MM.1S (cell line): ENCODE measurements around the gene IL1A.
A peak's percentile ranks its signal among the peaks of the same experiment; 100 is the strongest.

Source experiments
- DNase-seq: peaks from one replicate; pipeline ENCODE4 v3.0.0-alpha.2; 2015
- H2AFZ ChIP-seq: fragments of 300-600 bp; sonication (generic); 2 replicates; pipeline ENCODE4 v1.6.0; 2016; ENCODE audit warnings: antibody characterized with exemption, low read length
- H3F3A ChIP-seq: fragments of 300-600 bp; sonication (generic); 2 replicates; pipeline ENCODE4 v1.6.1; 2016; ENCODE audit warnings: mild to moderate bottlenecking, antibody characterized with exemption, low read length, moderate library complexity, mixed read lengths; ENCODE audit not compliant: insufficient read depth
- H3K27ac ChIP-seq: fragments of 300-600 bp; sonication (generic); 2 replicates; pipeline ENCODE4 v1.5.1; 2016; ENCODE audit warnings: mild to moderate bottlenecking, low read length
- H3K27me3 ChIP-seq: fragments of 300-600 bp; sonication (generic); replicated peaks from 2 replicates; pipeline ENCODE4 v1.6.0; 2016; ENCODE audit warnings: low read length; ENCODE audit not compliant: insufficient read depth
- H3K36me3 ChIP-seq: fragments of 300-600 bp; sonication (generic); replicated peaks from 2 replicates; pipeline ENCODE4 v1.6.1; 2016; ENCODE audit warnings: mild to moderate bottlenecking, low read length, mixed read lengths; ENCODE audit not compliant: insufficient read depth
- H3K4me1 ChIP-seq: fragments of 300-600 bp; sonication (generic); 2 replicates; pipeline ENCODE4 v1.6.1; 2016; ENCODE audit warnings: low read length, mixed read lengths
- H3K4me2 ChIP-seq: fragments of 300-600 bp; sonication (generic); 2 replicates; pipeline ENCODE4 v1.6.0; 2016; ENCODE audit warnings: low read depth, low read length
- H3K4me3 ChIP-seq: fragments of 300-600 bp; sonication (generic); 2 replicates; pipeline ENCODE4 v1.5.1; 2016; ENCODE audit warnings: low read length, mixed read lengths
- H3K79me2 ChIP-seq: fragments of 300-600 bp; sonication (generic); 2 replicates; pipeline ENCODE4 v1.6.1; 2016; ENCODE audit warnings: mixed run types, low read length, mixed read lengths
- H3K9ac ChIP-seq: fragments of 300-600 bp; sonication (generic); 2 replicates; pipeline ENCODE4 v1.6.1; 2016; ENCODE audit warnings: low read length, mixed read lengths
- H3K9me2 ChIP-seq: fragments of 300-600 bp; sonication (generic); replicated peaks from 2 replicates; pipeline ENCODE4 v1.6.1; 2016; ENCODE audit warnings: mild to moderate bottlenecking, low read length, mixed read lengths; ENCODE audit not compliant: insufficient read depth
- H3K9me3 ChIP-seq: fragments of 300-600 bp; sonication (generic); replicated peaks from 2 replicates; pipeline ENCODE4 v1.6.1; 2016; ENCODE audit warnings: mild to moderate bottlenecking, low read length, mixed read lengths; ENCODE audit not compliant: insufficient read depth
- H4K20me1 ChIP-seq: fragments of 300-600 bp; sonication (generic); 2 replicates; pipeline ENCODE4 v1.6.1; 2016; ENCODE audit warnings: mild to moderate bottlenecking, low read length, moderate library complexity, mixed read lengths; ENCODE audit not compliant: insufficient read depth
- EZH2 ChIP-seq: fragments of 300-600 bp; sonication (generic); optimal IDR thresholded peaks from 2 replicates; pipeline ENCODE3; 2017; ENCODE audit warnings: low read depth, mild to moderate bottlenecking, antibody characterized with exemption, low read length, mixed read lengths
- EZH2phosphoT487 ChIP-seq: fragments of 300-600 bp; sonication (generic); IDR thresholded peaks from 2 replicates; pipeline ENCODE4 v1.6.1; 2018; ENCODE audit warnings: antibody characterized with exemption, low read length
- TF ChIP-seq, protein P1 (sequence below): fragments of 300-600 bp; sonication (generic); IDR thresholded peaks from 2 replicates; pipeline ENCODE4 v1.5.1; 2016; ENCODE audit warnings: antibody characterized with exemption, low read length, mixed read lengths

IL1A gene

DNA sequence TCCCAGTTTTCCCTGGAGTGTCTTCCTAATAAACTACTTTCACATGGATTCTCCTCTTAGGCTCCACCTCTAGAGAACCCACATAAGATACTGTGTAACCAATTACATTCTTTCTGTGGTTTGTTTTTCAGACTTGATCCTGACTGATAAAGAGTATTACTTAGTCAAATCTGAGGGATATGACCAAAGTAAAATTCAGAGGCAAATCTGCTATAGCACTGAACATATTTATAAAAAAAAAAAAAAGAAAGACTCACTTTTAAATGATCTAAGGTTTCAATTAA is 33.8 kb downstream of the IL1A start:
- H4K20me1 ChIP-seq = no peaks in the 10 kb centered on the region
- no peak overlapping the region for H3K9ac ChIP-seq
- H3K4me2 ChIP-seq = no peak overlapping the region
- no peak overlapping the region for H2AFZ ChIP-seq
- H3K79me2 ChIP-seq = peaks cover 69% of the 10 kb centered on the region
- H3F3A ChIP-seq = peaks cover 3% of the 10 kb centered on the region; the same call in 1 of the 2 replicates
- no peaks in the 10 kb centered on the region for H3K4me1 ChIP-seq
- no peak for TF ChIP-seq EZH2
- no peak for TF ChIP-seq EZH2phosphoT487
- TF ChIP-seq, protein P1, sequence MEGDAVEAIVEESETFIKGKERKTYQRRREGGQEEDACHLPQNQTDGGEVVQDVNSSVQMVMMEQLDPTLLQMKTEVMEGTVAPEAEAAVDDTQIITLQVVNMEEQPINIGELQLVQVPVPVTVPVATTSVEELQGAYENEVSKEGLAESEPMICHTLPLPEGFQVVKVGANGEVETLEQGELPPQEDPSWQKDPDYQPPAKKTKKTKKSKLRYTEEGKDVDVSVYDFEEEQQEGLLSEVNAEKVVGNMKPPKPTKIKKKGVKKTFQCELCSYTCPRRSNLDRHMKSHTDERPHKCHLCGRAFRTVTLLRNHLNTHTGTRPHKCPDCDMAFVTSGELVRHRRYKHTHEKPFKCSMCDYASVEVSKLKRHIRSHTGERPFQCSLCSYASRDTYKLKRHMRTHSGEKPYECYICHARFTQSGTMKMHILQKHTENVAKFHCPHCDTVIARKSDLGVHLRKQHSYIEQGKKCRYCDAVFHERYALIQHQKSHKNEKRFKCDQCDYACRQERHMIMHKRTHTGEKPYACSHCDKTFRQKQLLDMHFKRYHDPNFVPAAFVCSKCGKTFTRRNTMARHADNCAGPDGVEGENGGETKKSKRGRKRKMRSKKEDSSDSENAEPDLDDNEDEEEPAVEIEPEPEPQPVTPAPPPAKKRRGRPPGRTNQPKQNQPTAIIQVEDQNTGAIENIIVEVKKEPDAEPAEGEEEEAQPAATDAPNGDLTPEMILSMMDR = no peak
- no peak for DNase-seq
- H3K27me3 ChIP-seq = no peaks in the 10 kb centered on the region
- no peaks in the 10 kb centered on the region for H3K9me2 ChIP-seq
- no peaks in the 10 kb centered on the region for H3K9me3 ChIP-seq
- no peak overlapping the region for H3K4me3 ChIP-seq
- H3K27ac ChIP-seq = no peak overlapping the region
- H3K36me3 ChIP-seq = peaks cover 21% of the 10 kb centered on the region

DNA sequence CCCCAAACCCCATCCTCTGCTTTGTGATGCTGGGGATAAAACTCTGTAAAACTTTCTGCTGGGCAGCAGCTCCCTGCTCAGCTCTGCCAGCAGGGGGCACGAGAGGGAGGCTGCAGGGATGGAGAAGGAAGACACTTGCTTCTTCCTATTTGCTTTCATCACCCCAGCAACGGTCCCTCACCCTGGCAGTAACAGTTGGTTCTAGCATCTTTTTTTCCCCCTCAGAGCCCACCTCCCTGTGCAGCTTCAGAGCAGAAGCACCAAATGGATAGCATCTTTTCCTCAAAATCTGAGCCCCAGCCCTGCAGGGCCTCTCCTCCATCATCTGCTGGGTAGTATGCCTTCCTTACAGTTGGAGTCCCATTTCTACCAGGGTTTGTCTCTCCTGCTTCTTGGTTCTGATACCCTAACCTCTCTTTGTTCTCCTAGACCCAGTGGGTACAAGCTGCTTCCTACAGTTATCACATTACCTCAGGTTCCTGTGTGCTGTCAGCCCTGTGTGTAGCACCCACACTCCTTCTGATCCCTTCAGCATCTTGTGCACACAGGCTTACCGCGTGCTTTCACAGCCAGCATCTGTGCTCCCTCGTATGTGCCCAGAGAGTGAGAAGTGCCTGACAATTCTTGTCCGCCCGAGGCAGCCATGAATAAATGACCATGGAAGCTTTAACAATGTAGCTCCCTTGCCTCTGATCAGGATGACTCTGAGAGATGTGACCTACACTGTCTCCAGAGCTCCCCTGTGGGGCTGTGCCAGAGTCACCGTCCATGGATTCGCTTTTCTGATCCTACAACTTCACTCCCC is 34.3 kb downstream of the IL1A start:
- Histone ChIP-seq H3K9me3 (no peaks in the 10 kb centered on the region), H4K20me1 (no peaks in the 10 kb centered on the region), H3K4me3 (no peak overlapping the region), H3K27me3 (no peaks in the 10 kb centered on the region), H3K4me2 (no peak overlapping the region), H3K27ac (no peak overlapping the region), H3K4me1 (no peaks in the 10 kb centered on the region), H3K9me2 (no peaks in the 10 kb centered on the region), H3K9ac (no peak overlapping the region), H3K36me3 (peaks cover 21% of the 10 kb centered on the region), H2AFZ (no peak overlapping the region), H3K79me2 (peaks cover 65% of the 10 kb centered on the region), H3F3A (peaks cover 3% of the 10 kb centered on the region; the same call in 1 of the 2 replicates)
- no peak for TF ChIP-seq EZH2phosphoT487
- TF ChIP-seq, protein P1 = peak; percentile 95
- peak; percentile 77 for DNase-seq

DNA sequence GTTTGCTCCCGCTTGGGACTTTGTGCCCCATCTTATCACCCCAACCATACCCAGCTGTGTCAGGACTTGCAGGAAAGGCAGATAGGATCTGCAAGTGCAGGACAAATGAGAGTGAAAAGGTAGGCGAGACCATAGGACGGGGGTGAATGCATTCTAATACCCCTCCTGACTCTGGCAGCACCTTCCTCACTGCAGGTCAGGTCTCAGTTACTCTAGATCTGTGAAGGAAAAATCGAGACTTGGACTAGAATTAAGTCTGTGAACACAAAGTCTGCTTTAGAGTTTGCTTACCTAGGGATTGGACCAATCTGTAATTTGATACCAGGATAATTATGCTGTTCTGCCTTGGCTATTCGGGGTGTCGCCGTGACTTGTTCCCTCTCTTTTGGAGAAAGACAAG is 43.8 kb downstream of the IL1A start:
- Histone ChIP-seq H3K9ac (no peak overlapping the region), H3K4me3 (no peak overlapping the region), H3K4me2 (no peak overlapping the region), H2AFZ (no peak overlapping the region), H3K9me3 (no peaks in the 10 kb centered on the region), H3K4me1 (no peaks in the 10 kb centered on the region), H4K20me1 (no peaks in the 10 kb centered on the region), H3K27me3 (no peaks in the 10 kb centered on the region), H3K79me2 (0 out of 2 replicates have a peak, but pooled peaks cover under 1% of the 10 kb centered on the region), H3K36me3 (peaks cover 16% of the 10 kb centered on the region), H3K27ac (no peak overlapping the region), H3K9me2 (no peaks in the 10 kb centered on the region), H3F3A (no peaks in the 10 kb centered on the region)
- TF ChIP-seq EZH2phosphoT487 = no peak
- TF ChIP-seq EZH2 = no peak
- TF ChIP-seq, protein P1 = no peak
- no peak for DNase-seq
